Measurements from ENCODE around the gene ALPL.

DNA sequence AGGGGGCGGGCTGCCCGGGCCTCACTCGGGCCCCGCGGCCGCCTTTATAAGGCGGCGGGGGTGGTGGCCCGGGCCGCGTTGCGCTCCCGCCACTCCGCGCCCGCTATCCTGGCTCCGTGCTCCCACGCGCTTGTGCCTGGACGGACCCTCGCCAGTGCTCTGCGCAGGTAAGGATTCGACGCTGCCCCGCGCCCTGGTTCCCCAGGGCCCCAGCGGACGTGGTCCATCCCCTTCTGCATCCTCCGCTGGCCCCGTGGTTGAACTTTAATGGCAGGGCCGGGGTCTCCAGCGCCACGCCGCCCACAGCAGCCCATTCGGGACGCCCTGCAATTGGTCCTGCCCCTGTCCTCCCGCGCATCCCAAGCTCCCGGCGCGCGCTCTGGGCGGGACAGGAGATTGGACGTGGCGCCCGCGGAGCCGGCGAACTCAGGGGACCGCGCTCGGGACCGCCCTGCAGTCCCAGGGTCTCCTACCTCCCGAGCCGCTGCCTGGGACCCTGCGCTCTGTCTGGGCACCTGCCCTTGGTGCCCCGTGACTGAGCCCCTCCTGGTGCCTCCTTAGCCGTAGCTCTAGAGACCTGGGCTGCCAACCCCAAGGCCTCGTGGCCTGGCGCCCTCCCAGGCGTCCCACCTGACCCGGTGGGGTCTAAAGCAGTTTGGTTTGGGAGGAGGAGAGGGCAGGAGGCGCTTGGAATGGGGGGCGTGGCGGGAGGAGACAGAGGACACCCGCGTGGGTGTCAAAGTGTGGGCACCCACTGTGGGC is at the start of gene ALPL:
- TF ChIP-seq EZH2 (IDR thresholded peaks at IDR 0.05; ENCODE audit: borderline replicate concordance, low read length) (peak; percentile 37), CTCF (conservative IDR thresholded peaks at IDR 0.05 in 1 of 2, IDR thresholded peaks at IDR 0.05 in 1 of 2; ENCODE audit: extremely low read depth in 1 of 2, insufficient read depth in 1 of 2, low read depth in 1 of 2, low read length in 2 of 2) (no peak)

Measured in mammary epithelial cell (primary cell).